Omental fat pad (tissue), 4 donors: Measurements from ENCODE around the gene PDK3. TPM values are rescaled to one million over a fixed set of nuclear protein-coding genes. Genes with fewer than 3 reads are reported as not detected.

Experiments
- ATAC-seq: fragments of 150-250 bp; one replicate; pipeline ENCODE4 v1.9.1; 2016; ENCODE audit warnings: mild to moderate bottlenecking, moderate library complexity; ENCODE audit not compliant: low FRiP score
- DNase-seq: peaks from one replicate; pipeline ENCODE4 v3.0.0-alpha.2; 2019; ENCODE audit warnings: low spot score
- total RNA-seq, 4 donors: library from RNA; depleted of rRNA; stranded (reverse); fragments of >200 nt; gene quantifications; one replicate each; pipeline ENCODE4 v1.1.0, GENCODE V29; 2016
- TF ChIP-seq, protein P1 (sequence below), 3 donors: fragments of 450-650 bp; IDR thresholded peaks; one replicate each; pipeline ENCODE4 v1.5.1; 2016 to 2017; ENCODE audit warnings: antibody characterized with exemption in 3 of 3, mild to moderate bottlenecking in 3 of 3, moderate library complexity in 2 of 3

The PDK3 gene
- total RNA-seq, 4 donors from 2014 or later: 12.4 to 44.6 (median 16.6) TPM

DNA sequence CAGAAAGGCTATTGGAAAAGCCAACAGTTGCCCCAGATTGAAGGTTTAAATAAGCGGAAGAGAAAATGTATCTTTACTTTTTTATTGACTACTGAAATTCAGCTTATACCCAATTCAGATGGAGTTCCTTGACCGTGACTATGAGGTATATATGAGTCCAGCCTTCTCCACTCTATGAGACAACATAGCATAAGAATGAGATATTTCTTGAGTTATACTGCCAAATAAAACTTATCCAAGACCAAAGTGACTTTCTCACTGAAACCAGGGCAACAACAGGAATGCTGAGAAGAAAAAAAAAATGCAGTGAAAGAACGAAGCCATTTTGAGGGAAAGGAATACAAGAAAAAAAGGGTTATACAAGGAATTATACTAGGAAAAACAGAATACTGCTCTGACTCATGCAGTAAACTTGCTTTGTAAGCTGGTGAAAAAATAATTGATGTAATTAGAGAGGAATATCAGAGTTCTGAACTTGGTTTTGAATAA is 16.3 kb upstream of the PDK3 start:
- DNase-seq: no peak
- TF ChIP-seq, protein P1, sequence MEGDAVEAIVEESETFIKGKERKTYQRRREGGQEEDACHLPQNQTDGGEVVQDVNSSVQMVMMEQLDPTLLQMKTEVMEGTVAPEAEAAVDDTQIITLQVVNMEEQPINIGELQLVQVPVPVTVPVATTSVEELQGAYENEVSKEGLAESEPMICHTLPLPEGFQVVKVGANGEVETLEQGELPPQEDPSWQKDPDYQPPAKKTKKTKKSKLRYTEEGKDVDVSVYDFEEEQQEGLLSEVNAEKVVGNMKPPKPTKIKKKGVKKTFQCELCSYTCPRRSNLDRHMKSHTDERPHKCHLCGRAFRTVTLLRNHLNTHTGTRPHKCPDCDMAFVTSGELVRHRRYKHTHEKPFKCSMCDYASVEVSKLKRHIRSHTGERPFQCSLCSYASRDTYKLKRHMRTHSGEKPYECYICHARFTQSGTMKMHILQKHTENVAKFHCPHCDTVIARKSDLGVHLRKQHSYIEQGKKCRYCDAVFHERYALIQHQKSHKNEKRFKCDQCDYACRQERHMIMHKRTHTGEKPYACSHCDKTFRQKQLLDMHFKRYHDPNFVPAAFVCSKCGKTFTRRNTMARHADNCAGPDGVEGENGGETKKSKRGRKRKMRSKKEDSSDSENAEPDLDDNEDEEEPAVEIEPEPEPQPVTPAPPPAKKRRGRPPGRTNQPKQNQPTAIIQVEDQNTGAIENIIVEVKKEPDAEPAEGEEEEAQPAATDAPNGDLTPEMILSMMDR (IDR thresholded peaks at IDR 0.05): no peak
- ATAC-seq: no peak

DNA sequence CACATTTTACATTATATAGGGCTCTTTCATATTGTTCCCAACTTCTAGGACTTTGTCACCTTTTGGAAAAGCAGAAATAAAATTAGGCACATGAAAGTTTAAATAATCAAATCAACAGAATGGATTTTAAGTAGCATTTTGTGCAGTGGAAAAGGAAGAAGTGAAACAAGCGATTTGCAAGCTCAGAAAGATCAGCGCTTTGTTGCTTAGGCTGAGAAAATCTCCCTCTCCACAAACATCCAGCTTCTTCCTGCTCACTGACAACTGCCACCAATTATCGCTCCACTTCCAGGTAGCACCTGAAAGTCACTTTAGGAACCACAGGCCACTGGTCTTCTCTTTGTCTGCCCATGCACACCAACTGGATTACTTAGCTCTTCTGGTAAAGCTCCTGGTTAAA is 2.0 kb upstream of the PDK3 start:
- ATAC-seq (no peak), DNase-seq (no peak)
- TF ChIP-seq, protein P1 (IDR thresholded peaks at IDR 0.05): no peak

DNA sequence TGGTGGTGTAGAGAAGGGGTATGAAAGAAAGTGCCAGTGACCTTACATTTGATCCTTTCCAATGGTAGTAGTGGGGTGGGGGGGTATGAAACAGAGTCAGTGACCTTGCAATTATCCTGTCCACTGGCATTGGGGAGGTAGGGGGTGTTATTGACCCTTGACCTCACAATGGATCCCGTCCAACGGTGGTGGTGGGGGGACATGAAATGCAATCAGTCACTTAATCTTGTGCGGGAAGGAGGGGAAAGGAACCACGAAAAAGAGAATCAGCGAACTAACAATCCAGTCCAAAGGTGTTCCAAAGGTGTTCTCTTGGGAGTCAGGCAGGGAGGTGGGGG is 619 bp upstream of the PDK3 start:
- no peak for ATAC-seq
- DNase-seq: no peak
- TF ChIP-seq, protein P1 (IDR thresholded peaks at IDR 0.05): no peak

DNA sequence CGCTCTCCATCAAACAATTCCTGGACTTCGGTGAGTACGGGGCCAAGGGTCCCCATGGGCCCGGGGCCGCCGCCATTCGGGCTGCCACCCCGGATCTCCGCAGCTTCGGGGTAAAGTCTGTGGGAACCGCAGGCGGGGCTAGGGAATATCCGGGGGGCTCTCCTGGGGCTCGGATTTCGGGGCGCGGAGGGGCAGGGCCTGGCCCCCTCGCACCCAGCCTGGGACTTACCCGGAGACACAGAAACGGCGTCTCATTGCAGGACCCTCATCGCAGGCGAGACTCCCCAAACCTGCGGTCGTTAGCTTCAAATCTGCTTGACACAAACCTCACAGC is 413 bp downstream of the PDK3 start:
- no peak for DNase-seq
- peak; percentile 6 for ATAC-seq
- TF ChIP-seq, protein P1 (IDR thresholded peaks at IDR 0.05): no peak

DNA sequence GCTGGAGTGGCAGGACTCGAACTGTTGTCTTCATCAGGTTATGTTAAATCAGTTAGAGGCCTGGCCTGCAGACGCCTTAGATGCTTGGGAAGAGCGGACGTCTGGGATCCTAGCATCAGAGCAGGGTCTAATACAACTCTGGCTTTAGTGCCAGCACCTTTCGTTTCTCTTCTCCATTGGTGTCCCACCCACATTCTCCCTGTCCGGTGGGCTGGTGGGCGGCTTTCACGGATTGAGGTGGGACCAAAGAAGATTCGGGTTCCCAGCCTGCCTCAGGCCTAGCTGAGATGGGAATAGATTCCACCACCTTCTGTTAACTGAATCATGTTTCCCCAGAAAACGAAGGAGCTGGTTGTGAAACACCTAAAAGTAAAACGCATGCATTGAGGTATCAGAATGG is 939 bp downstream of the PDK3 start:
- ATAC-seq (no peak), DNase-seq (no peak)
- TF ChIP-seq, protein P1 (IDR thresholded peaks at IDR 0.05): no peak

DNA sequence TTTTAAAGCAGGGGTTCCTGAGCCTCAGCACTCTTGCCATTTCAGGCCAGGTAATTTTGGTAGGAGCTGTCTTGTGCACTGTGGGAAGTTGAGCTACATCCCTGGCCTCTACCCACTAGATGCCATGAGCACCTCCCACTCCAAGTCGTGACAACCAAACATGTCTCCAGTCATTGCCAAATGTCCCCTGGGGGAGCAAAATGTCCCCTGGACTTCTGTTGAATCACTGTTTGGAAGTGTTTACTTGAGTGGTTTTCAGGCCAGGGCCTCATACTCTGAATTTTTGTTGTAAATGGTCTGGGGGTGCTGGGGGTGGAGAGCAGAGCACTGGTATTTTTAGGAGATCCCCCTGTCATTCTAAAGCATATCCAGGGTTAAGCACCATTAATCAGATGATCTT is 3.2 kb downstream of the PDK3 start:
- TF ChIP-seq, protein P1 (IDR thresholded peaks at IDR 0.05): no peak
- ATAC-seq: no peak
- DNase-seq: no peak

DNA sequence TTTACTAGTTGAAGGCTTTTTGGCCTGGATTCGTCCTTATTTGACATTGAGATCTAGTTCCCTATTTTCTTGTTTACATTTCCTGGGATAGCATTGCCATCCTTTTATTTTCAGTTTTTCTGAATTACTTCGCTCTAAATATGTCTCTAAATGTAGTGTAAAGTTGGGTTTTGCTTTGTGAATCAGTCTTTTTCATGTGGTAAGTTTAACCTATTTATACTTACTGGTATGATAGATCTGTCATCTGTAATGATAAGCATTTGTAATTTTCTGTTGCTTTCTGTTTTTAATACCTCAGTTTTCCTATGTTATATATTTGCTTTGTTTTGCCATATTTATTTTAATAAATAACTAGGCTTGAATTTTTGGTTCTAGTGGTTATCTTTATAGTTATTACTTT is 6.7 kb downstream of the PDK3 start:
- TF ChIP-seq, protein P1 (IDR thresholded peaks at IDR 0.05): no peak
- ATAC-seq: no peak
- no peak for DNase-seq
